ENCODE data around the gene GOSR1. TPM values are rescaled to one million over a fixed set of nuclear protein-coding genes. Genes with fewer than 3 reads are reported as not detected.
"Not testable (repeated sequence)": the region's sequence is repeated elsewhere in the genome, so short reads cannot be mapped to it uniquely, and the experiment has no call there.

The GOSR1 gene
- total RNA-seq, 1 experiment from 2014 or later: 14.8 TPM

DNA sequence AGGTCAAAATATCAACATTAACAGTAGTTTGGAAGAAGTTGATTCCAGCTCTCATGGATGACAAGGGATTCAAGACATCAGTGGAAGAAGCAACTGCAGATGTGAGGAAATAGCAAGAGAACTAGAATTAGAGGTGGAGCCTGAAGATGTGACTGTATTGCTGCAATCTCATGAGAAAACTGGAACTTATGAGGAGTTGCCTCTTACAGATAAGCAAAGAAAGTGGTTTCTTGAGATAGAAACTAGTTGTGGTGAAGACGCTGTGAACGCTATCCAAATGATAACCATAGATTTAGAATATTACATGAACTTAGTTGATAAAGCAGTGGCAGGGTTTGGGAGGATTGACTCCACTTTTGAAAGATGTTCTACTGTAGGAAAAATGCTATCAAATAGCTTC lies 67.8 kb downstream of the GOSR1 start:
- DNase-seq (ENCODE audit: low spot score): no peak

DNA sequence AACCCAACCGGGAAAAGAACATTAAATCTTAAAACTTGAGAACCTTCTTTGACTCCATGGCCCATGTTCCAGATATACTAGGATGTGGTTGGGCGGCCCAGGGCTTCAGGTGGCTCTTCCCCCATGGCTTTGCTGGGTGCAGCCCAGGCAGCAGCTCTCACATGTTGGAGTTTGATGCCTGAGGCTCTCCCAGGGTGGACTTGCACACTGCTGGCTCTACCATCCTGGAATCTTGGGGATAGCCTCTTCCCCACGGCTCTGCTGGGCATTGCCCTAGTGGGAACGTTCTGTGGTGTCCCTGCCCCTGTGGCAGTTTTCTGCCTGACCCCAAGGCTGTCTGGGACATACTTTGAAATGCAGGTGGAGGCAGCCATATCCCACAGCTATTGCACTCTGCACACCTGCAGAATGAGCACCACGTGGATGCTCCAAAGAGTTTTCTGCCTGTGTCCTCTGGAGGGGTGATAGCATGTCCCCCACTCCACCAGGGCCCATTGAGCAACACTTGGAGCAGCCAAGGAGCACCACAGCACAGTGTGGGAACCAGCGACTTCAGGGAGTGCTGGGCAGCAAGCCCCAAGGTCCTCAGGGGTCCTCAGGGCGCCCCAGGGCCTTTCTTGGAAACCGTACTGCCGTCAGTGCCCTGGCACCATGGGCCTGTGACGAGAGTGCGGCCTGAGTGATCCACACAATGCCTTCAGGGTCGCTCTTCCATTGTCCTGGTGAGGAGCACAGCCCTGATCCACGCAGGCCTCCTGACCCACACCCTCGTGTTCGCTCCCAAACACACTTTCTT lies 70.8 kb downstream of the GOSR1 start:
- DNase-seq (ENCODE audit: low spot score): no peak

DNA sequence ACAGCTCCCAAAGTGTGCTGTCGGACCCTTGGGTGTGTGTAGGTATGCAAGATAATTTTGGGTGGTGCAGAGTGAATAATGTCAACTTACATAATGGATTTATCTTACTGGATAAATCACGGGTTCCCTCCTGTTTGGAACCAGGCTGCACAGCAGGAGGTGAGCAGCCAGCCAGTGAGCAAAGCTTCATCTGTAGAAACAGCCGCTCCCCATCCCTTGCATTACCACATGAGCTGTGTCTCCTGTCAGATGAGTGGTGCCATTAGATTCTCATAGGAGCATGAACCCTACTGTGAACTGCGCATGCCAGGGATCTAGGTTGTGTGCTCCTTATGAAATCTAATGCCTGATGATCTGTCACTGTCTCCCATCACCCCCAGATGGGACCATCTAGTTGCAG lies 72.0 kb downstream of the GOSR1 start:
- DNase-seq (ENCODE audit: low spot score): not testable (repeated sequence)

DNA sequence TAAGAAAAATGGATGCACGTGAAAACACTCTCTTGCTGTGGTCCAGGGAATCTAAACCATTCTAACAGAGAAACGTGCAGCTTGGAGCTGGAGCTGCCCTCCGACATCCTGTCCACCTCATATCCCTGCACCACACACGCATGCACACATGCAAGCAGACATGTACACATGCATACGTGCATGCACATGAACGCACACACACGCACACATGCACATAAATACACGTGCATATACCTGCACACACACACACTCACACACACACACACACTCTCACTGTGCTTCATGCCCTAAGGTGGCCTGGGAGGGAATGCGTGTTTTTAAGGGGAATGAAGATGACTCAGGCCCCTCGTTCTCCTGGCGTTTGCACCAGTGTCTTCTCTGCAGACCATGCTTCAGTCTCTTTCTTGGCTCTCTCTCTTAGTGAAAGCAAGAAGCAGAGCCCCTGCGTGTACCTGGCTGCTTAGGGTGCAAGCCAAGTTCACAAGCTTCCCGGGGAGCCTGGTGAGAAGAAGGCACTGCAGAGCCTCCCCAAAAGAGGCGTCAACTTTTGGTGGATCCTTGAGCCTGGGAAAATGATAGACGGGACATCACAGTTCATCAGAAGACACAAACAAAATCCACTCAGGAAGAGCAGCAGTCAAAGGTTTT lies 72.8 kb downstream of the GOSR1 start:
- DNase-seq (ENCODE audit: low spot score): no peak

DNA sequence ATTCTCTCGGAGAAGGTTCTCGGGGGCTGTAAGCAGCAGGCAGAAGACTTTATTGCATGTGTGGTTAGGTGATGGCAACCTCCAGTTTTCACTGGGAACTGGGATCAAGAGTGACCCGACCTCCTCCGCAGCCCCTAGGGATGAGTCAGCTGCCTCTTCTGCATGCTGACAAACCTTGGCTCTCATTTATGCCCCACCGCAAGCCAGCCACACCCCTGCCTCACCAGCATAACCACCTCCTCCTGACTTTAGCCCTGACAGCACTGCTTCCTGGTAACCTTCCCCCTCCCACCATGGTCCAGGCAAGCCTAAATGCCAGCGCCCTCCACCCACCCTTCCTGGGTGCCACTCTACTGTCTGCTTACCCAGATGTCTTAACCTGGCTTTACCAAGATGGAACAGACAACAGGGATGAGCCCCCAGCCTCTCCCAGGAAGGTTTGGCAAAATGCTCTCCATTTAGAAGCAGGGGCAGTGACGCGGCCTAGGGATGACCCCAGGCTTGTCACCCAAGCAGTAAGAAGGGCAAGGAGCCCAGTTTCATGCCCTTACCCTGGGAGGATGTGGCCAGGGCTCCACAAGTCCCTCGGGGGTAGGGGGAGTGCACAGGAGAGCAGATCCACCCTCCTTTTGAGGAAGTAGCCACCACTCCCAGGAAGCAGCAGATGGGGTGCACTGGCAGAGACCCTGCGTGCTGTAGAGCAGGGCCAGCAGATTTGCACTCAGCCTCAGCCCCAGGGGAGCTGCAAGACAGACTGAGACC lies 73.5 kb downstream of the GOSR1 start:
- DNase-seq (ENCODE audit: low spot score): no peak

DNA sequence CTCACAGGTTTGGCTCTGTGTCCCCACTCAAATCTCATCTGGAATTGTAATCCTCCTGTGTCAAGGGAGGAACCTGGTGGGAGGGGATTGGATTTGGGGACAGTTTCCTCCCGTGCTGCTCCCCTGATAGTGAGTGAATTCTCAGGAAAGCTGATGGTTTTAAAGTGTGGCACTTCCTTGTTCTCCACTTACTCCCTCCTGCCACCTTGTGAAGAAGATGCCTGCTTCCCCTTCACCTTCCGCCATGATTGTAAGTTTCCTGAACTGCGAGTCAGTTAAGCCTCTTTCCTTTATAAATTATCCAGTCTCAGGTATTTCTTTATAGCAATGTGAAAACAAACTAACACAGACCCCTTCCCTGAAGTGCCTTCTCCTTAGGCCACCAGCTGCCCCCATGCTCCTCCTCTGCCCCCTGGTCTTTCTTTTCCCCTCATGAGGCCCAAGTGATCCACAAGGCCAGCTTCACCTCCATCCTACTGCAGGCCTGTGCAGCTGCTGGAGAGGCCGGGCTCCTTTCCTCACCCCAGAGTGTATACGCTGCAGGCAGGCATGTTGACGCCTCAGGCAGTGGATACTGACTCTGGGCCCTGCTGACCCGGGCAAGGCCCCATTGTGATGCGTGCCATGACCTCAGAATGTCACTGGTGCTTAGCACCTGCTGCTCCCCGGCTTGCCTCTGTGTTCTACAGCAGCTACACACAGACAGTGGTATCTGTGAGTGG lies 74.2 kb downstream of the GOSR1 start:
- not testable (repeated sequence) for DNase-seq (ENCODE audit: low spot score)

DNA sequence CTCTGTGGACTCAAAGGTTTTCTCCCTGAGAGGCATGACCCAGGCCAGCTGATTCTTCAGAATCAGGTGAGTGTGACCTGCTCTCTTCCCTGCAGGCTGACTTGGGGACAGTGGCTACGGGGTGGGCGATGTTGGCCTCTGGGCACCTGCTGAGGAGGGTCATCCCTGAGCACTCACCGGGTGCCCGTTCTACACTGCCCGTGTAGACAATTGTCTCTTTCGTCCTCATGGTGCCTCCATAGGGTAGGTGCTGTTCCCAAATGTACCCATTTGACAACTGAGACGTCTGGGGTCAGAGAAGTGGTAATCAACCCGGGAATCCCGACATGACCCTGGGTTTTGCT lies 74.8 kb downstream of the GOSR1 start:
- no peak for DNase-seq (ENCODE audit: low spot score)

DNA sequence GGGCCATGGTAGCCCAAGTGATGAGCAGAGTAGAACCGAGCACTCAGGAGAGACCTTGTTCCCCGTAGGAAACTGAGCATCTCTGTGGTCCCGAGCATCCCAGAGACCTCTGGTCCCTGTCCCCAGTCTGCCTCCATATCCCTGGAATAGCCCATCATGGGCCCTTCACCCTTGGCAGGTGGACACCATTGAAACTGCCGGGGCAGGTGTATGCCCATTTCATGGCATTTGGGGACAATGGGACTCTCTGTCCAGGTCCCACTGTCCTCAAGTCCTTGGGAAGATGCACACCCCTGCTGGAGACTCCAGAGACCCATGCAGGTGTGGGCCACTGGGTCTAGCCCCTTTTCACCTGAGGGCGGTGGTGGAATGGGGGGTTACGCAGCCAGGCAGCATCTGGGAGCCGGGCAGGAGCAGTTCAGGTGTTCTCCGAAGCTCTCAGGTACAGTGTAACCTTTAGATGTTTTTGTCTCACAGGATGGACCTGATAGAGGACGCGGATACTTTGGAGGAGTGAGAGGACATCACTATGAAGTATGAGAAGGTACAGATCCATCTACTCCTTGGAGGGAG lies 75.9 kb downstream of the GOSR1 start:
- no peak for DNase-seq (ENCODE audit: low spot score)

DNA sequence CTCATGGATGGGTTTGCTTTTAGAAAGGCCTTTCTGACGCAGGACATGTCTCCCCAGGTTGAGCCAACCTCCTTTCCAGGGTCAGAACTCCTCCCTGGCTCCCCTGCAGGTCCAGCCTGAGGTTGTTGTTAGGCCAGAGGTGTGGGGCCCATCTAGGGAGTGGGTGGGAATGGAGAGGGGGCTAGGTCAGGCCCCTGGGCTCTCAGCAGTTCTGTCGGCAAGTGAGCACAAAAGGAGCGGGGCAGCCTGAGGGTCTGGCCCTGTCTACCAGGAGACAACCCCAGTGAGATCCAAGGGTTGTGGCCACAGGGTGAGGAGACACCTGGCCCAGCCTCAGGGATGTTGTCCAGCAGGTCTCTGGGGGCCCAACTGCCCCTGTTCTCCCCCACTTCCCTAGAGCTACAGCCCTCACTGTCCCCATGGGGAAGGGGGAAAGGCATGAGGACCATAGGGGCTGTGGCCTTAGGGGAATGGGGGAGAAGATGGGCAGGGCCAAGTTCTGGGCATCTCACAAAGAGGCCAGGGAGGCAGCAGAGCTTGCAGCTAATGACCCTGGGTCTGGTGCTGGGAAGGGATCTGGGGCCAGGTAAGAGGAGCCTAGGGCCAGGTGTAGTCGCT lies 76.7 kb downstream of the GOSR1 start:
- not testable (repeated sequence) for DNase-seq (ENCODE audit: low spot score)

DNA sequence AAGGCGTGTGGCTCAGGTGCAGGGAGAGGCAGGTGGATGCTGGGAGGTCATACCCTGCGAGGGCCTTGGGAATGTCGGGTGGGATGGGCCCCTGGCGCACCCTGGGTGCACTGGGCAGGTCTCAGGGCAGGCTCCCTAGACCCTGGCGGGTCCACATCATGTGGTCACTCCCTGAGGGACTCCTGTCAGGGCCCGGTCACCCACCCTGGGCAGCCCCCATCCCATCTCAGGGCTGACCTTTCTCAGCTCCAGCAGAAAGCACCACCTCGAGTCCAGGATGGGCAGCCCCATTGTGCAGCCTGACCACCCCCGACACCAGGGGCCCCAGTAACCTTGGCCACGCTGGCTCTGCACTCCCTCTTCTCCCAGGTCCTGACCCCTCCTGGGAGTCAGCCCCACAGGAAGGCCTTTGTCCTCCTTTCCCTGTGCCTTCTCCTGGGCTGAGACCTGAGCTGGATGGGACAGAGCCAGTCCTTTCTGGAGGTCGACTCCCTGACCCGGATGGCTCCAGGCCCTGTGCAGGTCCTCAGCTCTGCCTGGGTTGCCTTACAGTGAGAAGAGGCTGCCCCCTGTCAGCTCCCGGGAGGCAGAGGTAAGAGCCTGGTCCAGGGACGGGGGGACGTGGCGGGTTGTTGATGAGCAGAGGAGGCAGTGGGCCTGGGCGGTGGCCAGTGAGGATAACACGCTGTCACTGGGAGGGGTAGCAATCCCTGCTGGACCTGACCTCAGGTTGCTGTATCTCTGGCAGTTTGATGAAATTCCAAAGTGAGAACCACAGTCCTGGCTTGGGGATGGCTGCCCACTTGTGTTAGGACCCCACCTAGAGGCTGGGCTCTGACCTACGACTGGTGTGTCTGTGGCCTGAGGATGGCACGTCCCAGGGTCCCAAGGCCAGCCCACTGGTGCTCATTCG lies 77.9 kb downstream of the GOSR1 start:
- peak; percentile 20 for DNase-seq (ENCODE audit: low spot score)

DNA sequence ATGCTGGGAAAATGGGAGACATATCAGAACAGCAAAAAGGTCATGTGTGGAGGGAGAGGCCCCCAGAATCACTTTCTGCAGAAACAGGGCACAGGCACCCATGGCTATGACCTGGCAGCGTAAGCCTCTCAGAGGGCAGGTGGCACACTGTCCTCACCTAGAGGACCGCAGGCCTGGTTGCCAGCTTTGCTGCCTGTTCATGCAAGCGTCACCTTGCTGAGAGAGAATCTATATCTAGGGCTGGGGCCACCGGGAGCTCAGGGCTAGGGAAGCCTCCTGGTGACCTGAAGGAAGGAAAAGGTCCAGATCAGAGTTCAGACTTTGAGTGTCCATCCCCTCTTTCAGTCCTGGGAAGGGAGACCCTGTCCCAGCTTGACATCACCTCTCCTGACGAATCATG lies 78.7 kb downstream of the GOSR1 start:
- DNase-seq (ENCODE audit: low spot score): no peak

DNA sequence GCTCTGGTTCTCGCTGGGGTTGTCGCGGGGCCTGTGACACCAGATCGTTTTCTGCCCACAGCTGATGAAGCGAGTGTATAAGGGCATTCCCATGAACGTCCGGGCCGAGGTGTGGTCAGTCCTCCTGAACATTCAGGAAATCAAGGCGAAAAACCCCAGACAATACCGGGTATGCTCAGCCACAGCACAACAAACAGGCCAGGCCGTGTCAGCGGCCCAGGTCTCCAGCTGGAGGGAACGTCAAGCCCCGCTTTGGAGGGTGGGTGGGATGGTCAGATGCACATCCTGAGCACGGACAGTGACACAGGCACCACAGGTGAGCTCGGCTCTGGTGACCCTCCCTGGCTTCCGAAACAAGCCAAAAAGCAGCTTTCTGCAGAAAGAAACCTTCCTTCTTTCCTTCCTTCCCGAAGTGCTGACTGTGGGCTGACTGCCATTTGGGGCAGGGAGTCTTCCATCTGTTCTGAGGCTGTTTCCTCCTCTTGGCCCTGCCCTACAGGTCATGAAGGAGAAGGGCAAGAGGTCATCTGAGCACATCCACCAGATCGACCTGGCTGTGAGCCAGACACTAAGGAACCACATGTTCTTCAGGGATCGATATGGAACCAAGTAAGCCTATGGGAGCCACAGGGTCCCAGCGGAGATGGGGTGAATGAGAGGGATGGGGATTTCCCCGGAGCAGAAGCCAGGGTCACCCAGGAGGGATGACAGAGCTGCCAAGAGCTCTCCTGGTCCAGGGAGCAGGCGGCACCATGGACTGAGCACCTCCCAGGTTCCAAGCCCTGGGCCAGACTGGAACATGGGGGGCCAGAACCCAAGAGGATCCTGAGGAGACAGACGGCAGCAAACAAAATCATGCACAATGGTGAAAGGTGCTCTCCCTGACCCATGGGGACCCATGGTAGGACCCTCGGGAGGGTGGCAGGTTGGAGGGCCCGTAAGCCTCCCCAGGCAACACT lies 79.4 kb downstream of the GOSR1 start:
- no peak for DNase-seq (ENCODE audit: low spot score)

DNA sequence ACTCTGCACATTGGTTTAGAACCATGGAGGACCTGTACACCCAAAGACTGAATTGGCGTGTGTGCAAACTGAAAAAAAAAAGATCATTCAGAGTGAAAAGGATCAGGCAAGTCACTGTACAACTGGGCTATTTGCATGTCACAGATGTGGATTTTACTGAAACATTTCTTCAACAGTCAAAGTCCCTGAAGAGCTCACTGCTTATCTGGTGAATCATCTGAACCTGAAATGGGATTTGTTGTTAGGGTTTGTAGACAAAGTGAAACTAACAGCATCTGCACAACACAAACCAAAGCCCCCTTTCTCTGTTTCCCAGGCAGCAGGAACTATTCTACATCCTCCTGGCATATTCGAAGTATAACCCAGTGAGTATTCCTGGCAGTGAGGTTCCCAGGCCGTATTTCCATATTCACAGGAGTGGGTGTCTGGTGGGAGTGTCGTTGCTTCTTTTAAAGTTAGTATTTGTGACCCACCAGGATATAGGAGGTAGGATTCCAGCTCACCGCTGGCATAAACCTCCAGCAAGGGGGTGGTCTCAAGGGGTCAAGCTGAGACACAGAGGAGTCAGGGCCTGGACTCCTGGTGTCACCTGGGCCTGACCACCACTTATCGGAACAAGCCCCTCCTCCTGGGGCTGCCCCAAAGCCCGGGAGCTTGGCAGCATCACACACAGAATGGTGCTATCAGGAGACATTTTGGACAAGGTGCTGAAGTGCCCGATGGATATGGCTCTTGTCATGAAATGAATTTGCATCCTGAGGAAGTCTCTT lies 80.9 kb downstream of the GOSR1 start:
- no peak for DNase-seq (ENCODE audit: low spot score)

DNA sequence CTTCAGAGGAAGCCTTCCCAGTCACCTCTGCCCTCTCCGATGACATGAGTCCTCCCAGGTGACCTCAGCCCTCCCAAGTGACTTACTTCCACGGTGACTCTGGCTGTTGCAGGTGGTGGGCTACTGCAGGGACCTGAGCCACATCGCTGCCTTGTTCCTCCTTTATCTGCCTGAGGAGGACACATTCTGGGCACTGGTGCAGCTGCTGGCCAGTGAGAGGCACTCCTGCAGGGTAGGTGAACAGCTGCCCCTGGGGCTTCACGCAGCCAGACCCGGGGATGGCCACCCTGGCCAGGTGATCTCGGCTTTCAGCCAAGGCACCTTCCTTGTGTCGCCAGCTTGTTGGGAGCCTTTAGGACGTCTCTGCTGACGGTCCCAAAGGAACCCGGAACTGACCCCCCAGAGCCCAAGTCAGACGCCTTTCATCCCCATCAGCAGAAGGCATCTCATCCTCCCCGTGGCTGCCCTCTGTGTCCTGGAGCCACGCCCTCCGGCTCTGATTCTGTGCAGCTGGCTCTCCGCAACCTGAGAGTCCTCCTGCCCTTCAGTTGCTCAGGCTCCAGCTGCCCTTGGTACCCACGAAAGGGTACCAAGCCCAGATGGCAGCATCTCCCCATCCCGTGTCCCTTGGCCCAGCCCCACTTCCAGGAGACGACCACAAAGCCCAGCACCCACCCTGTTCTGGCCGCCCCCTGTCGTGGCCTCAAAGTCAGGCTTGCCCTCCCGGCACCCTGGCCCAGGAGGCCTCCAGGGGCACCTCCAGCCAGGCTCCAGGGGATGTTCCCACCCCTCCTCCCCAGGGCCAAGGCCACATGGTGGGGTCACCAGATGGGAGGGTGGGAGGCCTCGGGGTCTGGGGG lies 81.7 kb downstream of the GOSR1 start:
- DNase-seq (ENCODE audit: low spot score): no peak

DNA sequence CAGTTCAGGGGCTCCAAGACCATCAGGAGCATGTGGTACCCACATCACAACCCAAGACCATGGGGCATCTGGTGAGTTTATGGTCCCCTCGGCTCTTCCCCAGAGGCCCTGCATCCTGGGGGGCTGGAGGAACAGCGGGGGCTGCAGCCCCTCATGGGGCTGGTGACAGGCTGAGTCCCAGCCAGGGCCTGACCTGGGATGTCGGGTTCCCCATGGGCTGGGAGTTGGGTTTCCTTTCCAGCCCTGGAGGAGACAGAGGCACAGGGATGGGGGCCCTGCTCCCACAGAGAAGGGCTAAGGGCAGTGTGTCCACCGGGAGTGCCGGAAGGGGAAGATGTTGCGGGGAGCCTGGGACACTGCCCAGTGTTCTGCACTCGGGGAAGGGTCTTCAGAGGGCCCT lies 82.4 kb downstream of the GOSR1 start:
- no peak for DNase-seq (ENCODE audit: low spot score)

DNA sequence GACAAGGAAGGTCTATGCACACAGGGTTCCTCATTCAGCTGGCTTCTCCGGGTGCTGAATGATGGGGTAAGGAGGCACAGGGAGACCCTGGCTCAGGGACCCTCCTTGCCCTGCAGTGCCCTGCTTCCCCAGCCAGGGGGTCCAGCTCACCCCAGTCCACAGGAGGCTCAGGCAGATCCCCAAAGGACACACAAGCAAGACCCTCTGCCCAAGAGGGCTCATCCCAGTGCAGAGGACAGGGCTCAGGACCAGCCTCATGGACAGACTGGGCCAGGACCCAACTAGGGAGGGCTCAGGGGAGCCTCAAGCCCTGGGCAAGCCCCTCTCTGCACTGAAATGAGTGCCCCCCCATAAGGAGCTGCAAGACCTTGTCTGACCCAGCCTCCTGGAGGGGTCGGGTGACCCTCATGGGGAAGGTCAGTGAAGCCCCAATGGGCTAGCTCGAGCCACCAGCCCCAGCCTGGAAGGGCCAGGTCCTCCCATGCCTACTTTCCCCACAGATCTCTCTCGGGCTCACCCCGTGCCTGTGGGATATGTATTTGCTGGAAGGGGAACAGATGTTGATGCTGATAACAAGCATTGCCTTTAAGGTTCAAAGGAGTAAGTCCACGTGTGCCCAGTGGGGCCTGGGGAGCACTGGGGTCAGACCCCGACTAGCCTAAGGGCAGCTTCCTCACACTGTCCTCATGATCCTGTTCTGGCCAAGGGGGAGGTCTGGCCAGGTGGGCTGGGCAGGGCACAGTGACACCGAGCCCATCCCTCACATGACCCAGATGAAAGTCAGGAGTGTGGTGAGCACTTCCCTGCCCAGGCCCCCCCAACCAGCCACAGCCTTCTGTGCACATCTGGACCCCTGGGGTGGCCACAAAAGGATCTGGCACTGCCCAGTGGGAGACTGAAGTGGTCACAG lies 83.2 kb downstream of the GOSR1 start:
- DNase-seq (ENCODE audit: low spot score): not testable (repeated sequence)
